IMR-90 (cell line): ENCODE results near the gene TMEM52B. TPM values are rescaled to one million over a fixed set of nuclear protein-coding genes. Genes with fewer than 3 reads are reported as not detected.

Experiments used
- ATAC-seq: fragments of 200-7000 bp; cut with Tn5 transposase; 2 replicates; pipeline ENCODE4 v1.9.1; 2020; ENCODE audit warnings: low read depth, mild to moderate bottlenecking, moderate library complexity
- BruUV-seq: library from RNA; stranded (reverse); fragments of 400-500 nt; replicated peaks from 2 replicates; lab custom pipeline; 2021; lab: Mats Ljungman, UMichigan
- CTCF ChIA-PET: fragments of 300-600 bp; formaldehyde crosslinking; extraction: SDS; loops from one replicate; lab custom pipeline; 2021; ENCODE audit warnings: antibody characterized with exemption; lab: Yijun Ruan, JAX
- POLR2A ChIA-PET: fragments of 300-600 bp; sonication (Branson Sonifier 250); formaldehyde crosslinking; loops from one replicate; lab custom pipeline; 2022; ENCODE audit warnings: antibody characterized with exemption; ENCODE audit not compliant: unreplicated experiment; lab: Charles Lee
- DNase-seq: peaks from one replicate; pipeline ENCODE4 v3.0.0; 2013
- H2AFZ ChIP-seq: replicated peaks from 2 replicates; pipeline ENCODE3; 2013; ENCODE audit warnings: low read length, mild to moderate bottlenecking; ENCODE audit not compliant: poor library complexity
- H2AK5ac ChIP-seq: 2 replicates; pipeline ENCODE4 v1.6.1; 2013; ENCODE audit warnings: low read depth, low read length, inconsistent platforms
- H2AK9ac ChIP-seq: replicated peaks from 2 replicates; pipeline ENCODE3; 2013; ENCODE audit warnings: mild to moderate bottlenecking, low read depth, low read length, moderate library complexity; ENCODE audit not compliant: poor library complexity
- H2BK120ac ChIP-seq: 2 replicates; pipeline ENCODE4 v1.6.1; 2013; ENCODE audit warnings: low read depth, low read length, inconsistent platforms
- H2BK15ac ChIP-seq: 3 replicates; pipeline ENCODE4 v1.6.1; 2013; ENCODE audit warnings: low read depth, low read length, inconsistent platforms
- H2BK20ac ChIP-seq: 2 replicates; pipeline ENCODE4 v1.6.1; 2013; ENCODE audit warnings: low read depth, mild to moderate bottlenecking, inconsistent platforms, low read length, moderate library complexity
- H2BK5ac ChIP-seq: 2 replicates; pipeline ENCODE4 v1.6.1; 2013; ENCODE audit warnings: mild to moderate bottlenecking, low read depth, low read length, inconsistent platforms; ENCODE audit not compliant: poor library complexity, severe bottlenecking
- H3K14ac ChIP-seq: replicated peaks from 2 replicates; pipeline ENCODE4 v1.6.1; 2013; ENCODE audit warnings: low read depth, low read length, inconsistent platforms
- H3K18ac ChIP-seq: 2 replicates; pipeline ENCODE4 v1.6.1; 2013; ENCODE audit warnings: low read depth, low read length, control low read depth
- H3K23ac ChIP-seq: 2 replicates; pipeline ENCODE4 v1.6.1; 2013; ENCODE audit warnings: low read depth, low read length, inconsistent platforms
- H3K27ac ChIP-seq: 2 replicates; pipeline ENCODE4 v1.5.1; 2013; ENCODE audit warnings: mild to moderate bottlenecking, control low read depth, low read length; ENCODE audit not compliant: insufficient read depth
- H3K27me3 ChIP-seq: 2 replicates; pipeline ENCODE4 v1.6.1; 2013; ENCODE audit warnings: low read length; ENCODE audit not compliant: control insufficient read depth, insufficient read depth
- H3K36me3 ChIP-seq: 2 replicates; pipeline ENCODE4 v1.6.1; 2013; ENCODE audit warnings: low read length, mixed read lengths; ENCODE audit not compliant: control insufficient read depth, insufficient read depth
- H3K4ac ChIP-seq: 2 replicates; pipeline ENCODE4 v1.6.1; 2013; ENCODE audit warnings: low read depth, low read length, inconsistent platforms
- H3K4me1 ChIP-seq: 2 replicates; pipeline ENCODE4 v1.6.1; 2013; ENCODE audit warnings: low read length, mixed read lengths; ENCODE audit not compliant: control insufficient read depth, insufficient read depth
- H3K4me2 ChIP-seq: 2 replicates; pipeline ENCODE4 v1.6.1; 2013; ENCODE audit warnings: low read depth, mild to moderate bottlenecking, control low read depth, low read length, moderate library complexity
- H3K4me3 ChIP-seq: 2 replicates; pipeline ENCODE4 v1.5.1; 2013; ENCODE audit warnings: low read depth, mild to moderate bottlenecking, control low read depth, low read length, moderate library complexity; ENCODE audit not compliant: insufficient read depth
- H3K56ac ChIP-seq: 2 replicates; pipeline ENCODE4 v1.6.1; 2013; ENCODE audit warnings: low read length, inconsistent platforms; ENCODE audit not compliant: insufficient read depth; ENCODE audit errors: extremely low read depth
- H3K79me1 ChIP-seq, 2 experiments: 2 replicates each; pipeline ENCODE4 v1.6.1; 2013; ENCODE audit warnings: low read length in 2 of 2, inconsistent platforms in 1 of 2, low read depth in 1 of 2
- H3K9ac ChIP-seq: 2 replicates; pipeline ENCODE4 v1.6.1; 2013; ENCODE audit warnings: low read depth, low read length, control low read depth
- H3K9me1 ChIP-seq: 2 replicates; pipeline ENCODE4 v1.6.1; 2013; ENCODE audit warnings: low read length, inconsistent platforms; ENCODE audit not compliant: insufficient read depth
- H3K9me3 ChIP-seq: 2 replicates; pipeline ENCODE4 v1.6.1; 2013; ENCODE audit warnings: low read length; ENCODE audit not compliant: control insufficient read depth, insufficient read depth
- H4K20me1 ChIP-seq: 2 replicates; pipeline ENCODE4 v1.6.1; 2013; ENCODE audit warnings: low read length, inconsistent platforms; ENCODE audit not compliant: insufficient read depth
- H4K5ac ChIP-seq: 2 replicates; pipeline ENCODE4 v1.6.1; 2013; ENCODE audit warnings: mild to moderate bottlenecking, low read depth, low read length, control low read depth
- H4K8ac ChIP-seq, 2 experiments: 2 replicates each; pipeline ENCODE4 v1.6.1; 2013; ENCODE audit warnings: low read depth in 2 of 2, low read length in 2 of 2, control low read depth in 1 of 2, inconsistent platforms in 1 of 2
- H4K91ac ChIP-seq: 2 replicates; pipeline ENCODE4 v1.6.1; 2013; ENCODE audit warnings: low read depth, low read length, inconsistent platforms; ENCODE audit not compliant: insufficient read depth
- BHLHE40 ChIP-seq: fragments of 150-350 bp; IDR thresholded peaks from 2 replicates; pipeline ENCODE4 v1.6.1; 2016; ENCODE audit warnings: mild to moderate bottlenecking, low read depth, low read length
- CEBPB ChIP-seq: IDR thresholded peaks from 2 replicates; pipeline ENCODE4 v1.6.1; 2012; ENCODE audit warnings: low read depth, low read length, improper control_type of control experiment
- WGBS, 2 experiments: methylation state at CpG; one replicate each; pipeline versions ENCODE4 v1.1.5 to v1.1.7; 2013; ENCODE audit warnings: missing lambda C conversion rate in 2 of 2; ENCODE audit not compliant: insufficient read length in 1 of 2; ENCODE audit errors: extremely low coverage in 2 of 2; 5-methylcytosine and 5-hydroxymethylcytosine counted together
- dilution Hi-C: fragments of 300-500 bp; cut with HindIII; formaldehyde crosslinking; loops from one replicate; pipeline ENCODE4 v1.14.3; 2018; ENCODE audit warnings: low sequenced_read_pairs; ENCODE audit not compliant: unreplicated experiment
- in situ Hi-C: fragments of 300-500 bp; cut with MboI; formaldehyde crosslinking; loops from 3 replicates; pipeline ENCODE4 v1.14.3; 2019; ENCODE audit warnings: low sequenced_read_pairs, inconsistent platforms, mixed read lengths
- intact Hi-C: fragments of 100-400 bp; cut with micrococcal nuclease; formaldehyde crosslinking; loops from 2 replicates; pipeline ENCODE4 v1.10.0; 2022
- polyA plus RNA-seq, 3 experiments: library from polyadenylated mRNA; depleted of rRNA; stranded (reverse); fragments of >200 nt; gene quantifications; 2 replicates each; pipeline ENCODE4 v1.2.3, GENCODE V29; 2012; ENCODE audit warnings: low replicate concordance in 1 of 3
- total RNA-seq: library from RNA; depleted of rRNA; stranded (reverse); fragments of >200 nt; gene quantifications from 2 replicates; pipeline ENCODE4 v1.2.3, GENCODE V29; 2012

Gene TMEM52B
- total and polyA plus RNA-seq, 2 of the 4 experiments (the other 2 are of a cell fraction): 2.0 to 3.6 TPM

GRCh38 chr12:10220398-10221077 is 41.7 kb downstream of the TMEM52B start:
- Histone ChIP-seq H3K23ac (no peak overlapping the region), H2BK120ac (no peak overlapping the region), H3K9ac (no peak overlapping the region), H3K9me3 (no peaks in the 10 kb centered on the region), H3K56ac (no peak overlapping the region), H3K4ac (no peak overlapping the region), H2BK20ac (no peak overlapping the region), H2BK5ac (no peak overlapping the region), H4K20me1 (peaks cover 19% of the 10 kb centered on the region; the same call in 1 of the 2 replicates), H4K5ac (no peak overlapping the region), H2AK5ac (no peak overlapping the region), H3K4me1 (peaks cover 2% of the 10 kb centered on the region), H2BK15ac (no peak overlapping the region), H2AK9ac (no peak overlapping the region), H3K18ac (no peak overlapping the region), H3K27ac (no peak overlapping the region), H3K36me3 (peaks cover 58% of the 10 kb centered on the region), H4K8ac (no peak overlapping the region), H3K14ac (no peak overlapping the region), H2AFZ (no peak overlapping the region), H3K4me3 (no peak overlapping the region), H4K91ac (no peak overlapping the region), H3K4me2 (no peak overlapping the region), H3K9me1 (peaks cover 8% of the 10 kb centered on the region), H3K27me3 (no peaks in the 10 kb centered on the region), H3K79me1 (peaks cover 15 to 31% of the 10 kb centered on the region in 2 experiments)
- ChIA-PET CTCF (no interaction called here), POLR2A (no interaction called here)
- dilution Hi-C loops (no loop called here), in situ Hi-C loops (no loop called here), intact Hi-C loops (no loop called here)
- WGBS, 2 experiments: no CpG with 5 or more reads among the region's 8 CpGs
- DNase-seq (peak; percentile 64), ATAC-seq (peak; percentile 60)
- no TSS peak for BruUV-seq
- TF ChIP-seq BHLHE40: no peak
- TF ChIP-seq CEBPB: peak; percentile 96
